GM15510 (cell line): ENCODE measurements around the gene ARHGAP18.

Experiments used
- POLR2A ChIP-seq: IDR thresholded peaks from 3 replicates; pipeline ENCODE4 v1.6.1; 2011; ENCODE audit warnings: borderline replicate concordance; ENCODE audit not compliant: insufficient read length; ENCODE audit errors: extremely low read depth

The ARHGAP18 gene

DNA sequence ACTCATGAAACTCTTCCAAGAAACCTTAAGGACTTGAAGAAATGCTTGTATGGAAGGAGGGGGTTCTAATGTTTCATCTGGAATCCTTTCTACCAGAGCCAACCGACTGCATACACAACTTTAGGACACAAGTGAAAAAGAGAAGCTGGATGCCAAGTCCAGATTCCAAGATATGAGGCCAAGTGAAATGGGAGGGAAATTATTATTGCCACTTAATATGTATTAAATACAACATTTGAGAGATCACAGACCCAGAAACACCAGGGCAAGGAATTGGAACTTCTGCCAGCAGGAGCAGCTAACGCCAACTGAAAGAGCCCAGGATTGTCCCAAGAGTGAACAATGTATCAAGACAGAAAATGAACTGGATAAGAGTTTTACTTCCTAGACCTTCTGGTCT lies 144.2 kb downstream of the ARHGAP18 start:
- TF ChIP-seq POLR2A = no peak

DNA sequence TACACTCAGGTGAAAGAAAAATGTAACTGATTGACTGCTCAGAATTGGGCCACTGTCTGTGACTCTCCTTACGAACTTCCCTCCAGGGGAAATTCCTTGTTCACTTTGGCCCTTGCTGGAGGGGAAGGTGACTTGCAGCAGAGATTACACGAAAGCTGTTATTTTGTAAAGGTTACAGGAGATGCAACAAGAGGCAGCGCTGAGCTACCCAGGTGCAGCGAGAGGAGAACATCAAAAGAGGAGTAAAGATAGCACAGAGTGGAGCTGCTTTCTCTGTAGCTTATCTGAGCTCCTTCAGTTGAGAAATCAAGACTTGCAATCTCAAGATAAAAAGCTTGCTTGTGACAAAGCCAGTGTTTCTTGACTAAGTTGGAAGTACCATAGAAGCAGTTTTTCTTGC lies 144.6 kb downstream of the ARHGAP18 start:
- TF ChIP-seq POLR2A = no peak

DNA sequence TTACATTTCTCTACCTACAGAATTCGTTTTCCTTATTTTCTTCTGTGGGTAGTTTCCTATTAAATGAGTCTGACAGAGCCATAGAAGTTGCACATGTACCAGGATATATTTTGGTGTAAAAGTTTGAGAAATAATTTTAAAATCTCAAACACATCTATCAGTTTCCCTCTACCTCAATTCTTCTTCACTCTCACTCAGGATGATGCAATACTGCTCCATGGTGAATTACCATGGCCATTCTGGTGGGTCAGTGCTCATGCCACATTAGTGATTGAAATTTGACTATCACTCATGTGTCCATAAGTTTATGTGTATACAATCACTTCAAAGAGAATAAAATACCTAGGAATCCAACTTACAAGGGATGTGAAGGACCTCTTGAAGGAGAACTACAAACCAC lies 151.7 kb downstream of the ARHGAP18 start:
- no peak for TF ChIP-seq POLR2A

DNA sequence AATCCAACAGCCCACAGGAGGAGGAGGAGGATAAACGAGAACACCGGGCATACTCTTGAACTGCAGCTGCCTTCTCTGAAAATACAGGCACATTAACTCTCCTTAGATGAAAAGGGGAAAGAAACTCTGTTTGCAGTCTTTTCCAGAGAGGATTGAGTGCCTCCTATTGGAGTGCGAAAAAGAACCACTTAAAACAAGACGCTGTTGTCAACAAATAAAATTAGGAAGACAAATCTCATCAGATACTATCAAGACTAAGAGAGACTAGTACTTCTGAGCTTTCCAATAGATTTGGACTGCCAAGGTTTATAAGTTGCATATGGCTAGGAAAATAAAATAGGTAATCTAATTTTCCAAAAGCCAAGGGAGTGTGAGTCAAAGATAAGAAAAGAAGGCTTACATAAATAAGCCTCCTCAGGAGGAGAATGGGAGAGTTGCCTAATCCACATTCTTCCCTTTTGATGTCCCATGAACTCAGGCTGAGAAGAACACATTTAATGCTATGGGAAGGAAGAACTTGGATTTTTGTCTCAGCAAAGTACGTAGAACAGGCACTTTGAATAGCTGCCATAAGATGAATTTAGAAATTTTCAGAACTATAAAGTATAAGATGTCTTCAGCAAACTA lies 154.7 kb downstream of the ARHGAP18 start:
- no peak for TF ChIP-seq POLR2A

DNA sequence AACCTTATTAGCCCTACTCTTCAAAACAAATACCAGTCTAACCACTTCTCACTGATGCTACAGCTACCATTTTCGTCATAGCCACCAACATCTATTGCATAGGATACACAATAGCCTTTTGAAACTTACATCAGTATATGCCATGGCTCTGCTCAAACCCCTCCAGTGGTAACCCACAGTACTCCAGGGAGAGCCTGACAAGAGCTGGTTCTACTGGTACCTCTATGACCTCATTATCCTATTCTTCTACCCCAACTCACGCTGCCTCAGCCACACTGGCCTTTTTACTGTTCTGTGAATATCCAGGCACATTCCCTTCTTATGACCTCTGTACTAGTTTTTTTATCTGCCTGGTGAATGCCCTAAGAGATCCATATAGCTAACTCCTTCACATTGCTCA lies 157.6 kb downstream of the ARHGAP18 start:
- no peak for TF ChIP-seq POLR2A

DNA sequence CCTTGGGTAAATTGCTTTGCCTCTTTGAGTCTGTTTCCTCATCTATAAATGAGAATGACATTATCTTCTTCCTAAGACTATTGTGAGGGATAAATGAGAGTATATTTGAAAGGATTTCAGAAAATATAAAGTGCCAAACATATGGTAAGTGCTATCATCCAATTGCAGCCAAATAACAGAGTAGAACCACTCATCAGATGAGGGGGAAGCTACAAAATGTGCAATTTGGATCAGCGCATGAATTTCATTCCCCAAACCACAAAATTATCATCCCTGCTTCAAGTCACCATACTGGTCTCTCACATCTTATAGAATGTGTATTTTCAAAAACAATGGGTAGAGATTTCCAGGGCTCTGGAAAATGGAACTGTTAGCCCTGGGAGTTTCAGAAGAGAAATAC lies 158.5 kb downstream of the ARHGAP18 start:
- no peak for TF ChIP-seq POLR2A

DNA sequence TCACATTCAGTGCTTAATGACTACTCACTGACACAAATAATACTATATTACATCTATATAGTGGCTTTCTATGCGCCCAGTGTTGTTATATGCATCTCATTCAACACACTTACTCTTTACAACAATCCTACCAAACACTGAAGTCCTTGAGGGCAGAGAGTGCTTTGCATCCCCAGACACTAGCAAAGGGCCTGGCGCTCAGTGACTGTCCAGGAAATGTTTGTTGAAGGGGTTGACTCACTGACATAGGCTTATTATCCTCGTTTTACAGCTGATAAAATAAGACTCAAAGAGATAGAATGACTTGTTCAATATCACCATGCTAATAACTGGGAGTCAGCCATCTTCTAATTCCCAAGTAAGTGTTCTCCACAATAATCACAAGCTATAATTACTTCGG lies 163.3 kb downstream of the ARHGAP18 start:
- TF ChIP-seq POLR2A = no peak

DNA sequence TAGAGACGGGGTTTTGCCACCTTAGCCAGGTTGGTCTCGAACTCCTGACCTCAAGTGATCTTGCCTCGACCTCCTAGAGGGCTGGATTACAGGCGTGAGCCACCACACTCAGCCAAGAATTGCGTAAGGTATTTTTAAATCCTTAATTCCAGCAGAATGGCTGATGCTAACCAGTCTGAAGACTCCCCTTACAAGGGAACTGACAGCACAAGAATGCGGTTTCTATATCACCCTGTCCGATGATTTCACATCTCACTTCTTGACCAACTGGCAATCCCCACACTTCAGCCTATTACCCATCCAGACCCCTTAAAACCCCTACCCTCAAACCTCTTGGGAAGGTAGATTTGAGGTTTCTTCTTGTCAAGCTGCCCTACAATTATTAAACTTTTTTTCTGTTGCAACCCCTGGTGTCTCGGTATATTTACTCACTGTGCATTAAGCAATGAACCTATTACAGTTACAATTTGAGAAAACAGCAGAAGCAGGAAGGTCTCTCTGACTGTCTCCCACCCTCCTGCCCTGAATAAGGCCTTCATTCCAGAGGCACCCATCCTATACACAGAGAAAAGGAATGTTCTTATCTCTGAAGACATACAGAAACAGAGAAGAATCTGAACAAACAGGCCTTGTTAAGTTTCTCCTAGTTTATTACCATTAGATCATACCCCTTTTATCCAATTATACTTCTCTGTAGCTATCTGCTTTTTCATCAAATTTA lies 164.9 kb downstream of the ARHGAP18 start:
- TF ChIP-seq POLR2A = no peak

DNA sequence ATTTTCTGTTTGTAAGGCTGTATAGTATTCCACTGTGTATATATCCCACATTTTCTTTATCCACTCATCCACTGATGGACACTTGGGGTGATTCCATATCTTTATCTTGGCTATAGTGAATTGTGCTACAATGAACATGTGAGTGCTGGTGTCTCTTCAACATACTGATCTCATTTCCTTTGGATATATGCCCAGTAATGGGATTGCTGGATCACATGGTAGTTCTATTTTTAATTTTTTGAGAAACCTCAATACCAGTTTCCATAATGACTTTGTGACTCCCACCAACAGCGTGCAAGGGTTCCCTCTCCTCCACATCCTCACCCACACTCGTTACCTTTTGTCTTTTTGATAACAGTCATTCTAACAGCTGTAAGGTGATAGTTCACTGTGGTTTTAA lies 166.0 kb downstream of the ARHGAP18 start:
- no peak for TF ChIP-seq POLR2A

DNA sequence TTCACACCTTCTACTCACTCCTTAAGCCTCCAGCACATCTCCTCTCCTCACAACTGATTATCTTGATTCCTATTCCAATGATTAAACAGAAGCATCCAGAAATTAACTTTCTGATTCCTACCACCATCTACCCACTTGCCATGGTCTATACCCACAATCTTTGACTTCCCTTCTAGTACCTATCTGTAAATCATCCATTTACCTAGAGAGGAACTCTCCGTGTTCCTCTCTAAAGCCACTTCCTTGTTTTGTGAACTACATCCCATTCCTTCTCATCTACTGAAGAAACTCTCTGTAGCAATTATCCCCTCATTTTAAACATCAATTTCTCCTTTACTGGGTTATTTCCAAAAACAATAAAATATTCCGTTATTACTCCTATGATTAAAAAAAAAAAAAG lies 167.3 kb downstream of the ARHGAP18 start:
- TF ChIP-seq POLR2A = no peak

DNA sequence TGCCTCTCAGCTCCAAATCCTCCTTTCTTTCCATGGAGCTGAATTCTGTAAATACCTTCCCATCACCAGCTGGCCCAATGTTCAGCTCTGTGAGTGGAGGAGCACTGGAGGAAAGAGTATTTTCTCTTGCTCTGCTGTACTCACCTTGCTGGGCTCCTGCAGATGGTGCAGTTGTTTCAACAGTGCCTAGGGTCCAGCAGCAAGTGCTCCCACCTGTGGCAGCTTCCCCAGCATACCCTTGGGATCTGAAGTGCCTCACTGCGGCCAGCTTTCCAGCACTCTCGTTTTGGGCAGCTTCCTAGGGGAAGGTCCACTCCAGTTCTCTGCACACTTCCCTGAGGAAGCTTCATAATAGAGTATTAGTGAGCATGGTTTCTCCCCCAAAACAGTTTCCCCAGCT lies 170.9 kb downstream of the ARHGAP18 start:
- TF ChIP-seq POLR2A = no peak

DNA sequence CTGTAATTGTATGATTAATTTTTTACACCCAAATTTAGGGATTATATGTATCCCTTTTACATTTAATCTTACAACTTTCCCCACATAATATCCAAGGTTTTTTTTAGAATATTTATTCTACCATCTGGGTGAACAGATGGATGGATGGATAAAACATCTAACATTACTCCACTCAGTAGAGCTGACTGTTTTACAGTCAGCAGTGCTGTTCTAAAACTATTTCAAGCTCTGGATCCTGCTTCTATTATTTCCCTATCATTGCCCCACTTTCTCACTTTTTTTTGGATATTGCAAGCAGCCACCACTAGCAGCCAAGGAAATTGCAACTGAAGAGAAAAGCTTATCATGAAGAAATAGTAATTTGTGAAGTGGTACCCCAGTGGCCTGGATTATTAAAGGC lies 173.7 kb downstream of the ARHGAP18 start:
- TF ChIP-seq POLR2A = no peak

DNA sequence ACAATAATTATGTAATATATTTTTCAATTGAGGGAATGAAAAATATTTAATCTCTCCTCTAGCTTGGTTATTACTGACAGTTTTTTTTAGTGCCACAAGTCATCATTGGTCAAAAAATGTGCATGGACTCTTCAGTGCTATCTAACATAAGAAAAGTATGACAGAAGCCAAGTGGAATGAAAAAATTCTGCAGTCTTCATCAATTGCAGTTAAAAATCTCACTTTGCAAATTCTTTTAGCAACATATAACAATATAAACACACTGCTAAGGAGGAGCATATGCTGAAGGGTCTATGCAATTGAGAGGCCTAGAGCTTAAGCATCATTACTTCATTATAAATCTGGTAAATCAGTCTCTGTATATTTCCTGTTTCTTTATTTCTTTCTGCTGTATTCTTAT lies 175.1 kb downstream of the ARHGAP18 start:
- no peak for TF ChIP-seq POLR2A
